Activated B cell treated with CpG ODN at 0.5 μM for 24 hours (primary cell): ENCODE data around the gene ACBD6. TPM values are rescaled to one million over a fixed set of nuclear protein-coding genes. Genes with fewer than 3 reads are reported as not detected.

Source experiments
- ATAC-seq: fragments of 200-7000 bp; cut with Tn5 transposase; one replicate; pipeline ENCODE4 v1.10.0; 2021; ENCODE audit warnings: low read depth, mild to moderate bottlenecking, moderate library complexity
- CTCF ChIA-PET: fragments of 350-600 bp; sonication (Branson Sonifier 250); formaldehyde crosslinking; loops from one replicate; lab custom pipeline; 2021; ENCODE audit warnings: antibody characterized with exemption; lab: Charles Lee
- POLR2A ChIA-PET: fragments of 350-600 bp; sonication (Branson Sonifier 250); formaldehyde crosslinking; loops from one replicate; lab custom pipeline; 2021; ENCODE audit warnings: antibody characterized with exemption; lab: Charles Lee
- DNase-seq: peaks from one replicate; pipeline ENCODE4 v3.0.0; 2022
- H3K27ac Mint-ChIP-seq: one replicate; pipeline ENCODE4 v1.8.0; 2020; ENCODE audit warnings: mixed read lengths
- H3K27me3 Mint-ChIP-seq: one replicate; pipeline ENCODE4 v1.8.0; 2021; ENCODE audit warnings: mixed read lengths
- H3K36me3 Mint-ChIP-seq: one replicate; pipeline ENCODE4 v1.8.0; 2021; ENCODE audit warnings: low read depth, mixed read lengths
- H3K4me1 Mint-ChIP-seq: one replicate; pipeline ENCODE4 v1.8.0; 2021; ENCODE audit warnings: mixed read lengths
- H3K4me3 Mint-ChIP-seq: one replicate; pipeline ENCODE4 v1.8.0; 2020; ENCODE audit warnings: mild to moderate bottlenecking, mixed read lengths
- H3K9me3 Mint-ChIP-seq: one replicate; pipeline ENCODE4 v1.8.0; 2020; ENCODE audit warnings: mixed read lengths
- CTCF ChIP-seq: fragments of 200-600 bp; IDR thresholded peaks from one replicate; pipeline ENCODE4 v1.8.0; 2022; ENCODE audit warnings: antibody characterized with exemption, mild to moderate bottlenecking
- intact Hi-C: fragments of 100-400 bp; cut with micrococcal nuclease; formaldehyde crosslinking; loops from one replicate; pipeline ENCODE4 v1.15.1; 2024
- total RNA-seq: library from RNA; stranded (reverse); gene quantifications from 2 replicates; pipeline ENCODE4 v1.2.3, GENCODE V29; 2022

Gene ACBD6
- total RNA-seq, 1 donor from 2014 or later, result 61.5 TPM

GRCh38 chr1:180310095-180310494 lies 192.3 kb downstream of the ACBD6 start:
- H3K27me3 Mint-ChIP-seq, result no peaks in the 10 kb centered on the region
- TF ChIP-seq CTCF, result no peak
- intact Hi-C loops, result no loop called here
- ATAC-seq (no peak), DNase-seq (no peak)
- H3K4me3 Mint-ChIP-seq, result no peak overlapping the region
- H3K27ac Mint-ChIP-seq, result no peak overlapping the region
- H3K4me1 Mint-ChIP-seq, result no peaks in the 10 kb centered on the region
- H3K9me3 Mint-ChIP-seq, result peaks cover 8% of the 10 kb centered on the region
- CTCF ChIA-PET, result interaction anchor here (1.2 kb wide), 1 partner anchor 108 kb away, joined by 3 read pairs; no protein-coding TSS in a partner anchor
- peaks cover 54% of the 10 kb centered on the region for H3K36me3 Mint-ChIP-seq
- POLR2A ChIA-PET, result no interaction called here

GRCh38 chr1:180309338-180309737 lies 193.0 kb downstream of the ACBD6 start:
- peaks cover 53% of the 10 kb centered on the region for H3K36me3 Mint-ChIP-seq
- peaks cover 8% of the 10 kb centered on the region for H3K9me3 Mint-ChIP-seq
- CTCF ChIA-PET, result interaction anchor here (1.2 kb wide), 1 partner anchor 109 kb away, joined by 3 read pairs; no protein-coding TSS in a partner anchor
- no peak for TF ChIP-seq CTCF
- no peak overlapping the region for H3K27ac Mint-ChIP-seq
- POLR2A ChIA-PET, result no interaction called here
- H3K4me3 Mint-ChIP-seq, result no peak overlapping the region
- intact Hi-C loops, result no loop called here
- H3K4me1 Mint-ChIP-seq, result no peaks in the 10 kb centered on the region
- H3K27me3 Mint-ChIP-seq, result no peaks in the 10 kb centered on the region
- no peak for DNase-seq
- ATAC-seq, result no peak

- POLR2A ChIA-PET, result no interaction called here
- Mint-ChIP-seq H3K4me1 (no peaks in the 10 kb centered on the region), H3K36me3 (peaks cover 17% of the 10 kb centered on the region), H3K27ac (no peak overlapping the region), H3K27me3 (no peaks in the 10 kb centered on the region), H3K9me3 (peaks cover 1% of the 10 kb centered on the region), H3K4me3 (no peak overlapping the region)
- TF ChIP-seq CTCF, result no peak
- DNase-seq, result no peak
- ATAC-seq, result no peak
- intact Hi-C loops, result no loop called here
- CTCF ChIA-PET, result no interaction called here
Observed at GRCh38 chr1:180301135-180301742, 201.1 kb downstream of the ACBD6 start.

- Mint-ChIP-seq H3K36me3 (peaks cover 17% of the 10 kb centered on the region), H3K4me1 (no peaks in the 10 kb centered on the region), H3K27me3 (no peaks in the 10 kb centered on the region), H3K9me3 (no peaks in the 10 kb centered on the region), H3K27ac (no peak overlapping the region), H3K4me3 (no peak overlapping the region)
- no peak for DNase-seq
- TF ChIP-seq CTCF, result no peak
- ChIA-PET CTCF (no interaction called here), POLR2A (no interaction called here)
- no peak for ATAC-seq
- intact Hi-C loops, result no loop called here
Observed at GRCh38 chr1:180299479-180300221, 202.7 kb downstream of the ACBD6 start.

GRCh38 chr1:180295999-180296398 lies 206.4 kb downstream of the ACBD6 start:
- Mint-ChIP-seq H3K4me3 (no peak overlapping the region), H3K27ac (no peak overlapping the region), H3K36me3 (peaks cover 24% of the 10 kb centered on the region), H3K27me3 (no peaks in the 10 kb centered on the region), H3K4me1 (no peaks in the 10 kb centered on the region), H3K9me3 (peaks cover 4% of the 10 kb centered on the region)
- intact Hi-C loops, result no loop called here
- CTCF ChIA-PET, result no interaction called here
- ATAC-seq (no peak), DNase-seq (no peak)
- POLR2A ChIA-PET, result no interaction called here
- no peak for TF ChIP-seq CTCF
